Activated naive CD4-positive, alpha-beta T cell treated with anti-CD3 and anti-CD28 coated beads for 36 hours (primary cell): ENCODE results near the gene SREK1IP1. TPM values are rescaled to one million over a fixed set of nuclear protein-coding genes. Genes with fewer than 3 reads are reported as not detected.
"Not testable (repeated sequence)": the region's sequence is repeated elsewhere in the genome, so short reads cannot be mapped to it uniquely, and the experiment has no call there.

Experiments
- CTCF ChIA-PET: fragments of 350-600 bp; sonication (Branson Sonifier 250); formaldehyde crosslinking; loops from one replicate; lab custom pipeline; 2021; ENCODE audit warnings: antibody characterized with exemption; lab: Charles Lee
- DNase-seq: peaks from one replicate; pipeline ENCODE4 v3.0.0-alpha.2; 2020
- H3K27ac Mint-ChIP-seq: one replicate; pipeline ENCODE4 v1.8.0; 2021; ENCODE audit warnings: mild to moderate bottlenecking, mixed read lengths
- H3K27me3 Mint-ChIP-seq: one replicate; pipeline ENCODE4 v1.8.0; 2021; ENCODE audit warnings: low read depth, mixed read lengths
- H3K36me3 Mint-ChIP-seq: one replicate; pipeline ENCODE4 v1.8.0; 2021; ENCODE audit warnings: low read depth, mixed read lengths
- H3K4me1 Mint-ChIP-seq: one replicate; pipeline ENCODE4 v1.8.0; 2021; ENCODE audit warnings: low read depth, mixed read lengths
- H3K4me3 Mint-ChIP-seq: one replicate; pipeline ENCODE4 v1.8.0; 2021; ENCODE audit warnings: mild to moderate bottlenecking, moderate library complexity, mixed read lengths
- H3K9me3 Mint-ChIP-seq: one replicate; pipeline ENCODE4 v1.8.0; 2021; ENCODE audit warnings: mixed read lengths
- intact Hi-C: fragments of 100-400 bp; cut with micrococcal nuclease; formaldehyde crosslinking; loops from one replicate; pipeline ENCODE4 v1.15.1; 2023
- total RNA-seq, 2 experiments: library from RNA; stranded (reverse); gene quantifications; one replicate each; pipeline ENCODE4 v1.2.3, GENCODE V29; 2021

SREK1IP1 gene
- total RNA-seq, 2 experiments from 2014 or later: 16.7 to 17.6 TPM

GRCh38 chr5:64759960-64760660, 8.4 kb downstream of the SREK1IP1 start:
- Mint-ChIP-seq H3K36me3 (peaks cover 12% of the 10 kb centered on the region), H3K27ac (no peak overlapping the region), H3K4me3 (no peak overlapping the region), H3K9me3 (no peaks in the 10 kb centered on the region), H3K4me1 (peaks cover 15% of the 10 kb centered on the region), H3K27me3 (no peaks in the 10 kb centered on the region)
- CTCF ChIA-PET: no interaction called here
- DNase-seq: no peak
- intact Hi-C loops: no loop called here

- no peak overlapping the region for H3K4me3 Mint-ChIP-seq
- CTCF ChIA-PET: interaction anchor here (0.7 kb wide), 1 partner anchor 13 kb away, joined by 3 read pairs; no protein-coding TSS in a partner anchor
- H3K9me3 Mint-ChIP-seq: no peaks in the 10 kb centered on the region
- H3K27me3 Mint-ChIP-seq: no peaks in the 10 kb centered on the region
- peaks cover 10% of the 10 kb centered on the region for H3K36me3 Mint-ChIP-seq
- intact Hi-C loops: no loop called here
- no peak for DNase-seq
- peaks cover 11% of the 10 kb centered on the region for H3K4me1 Mint-ChIP-seq
- H3K27ac Mint-ChIP-seq: no peak overlapping the region
Observed at GRCh38 chr5:64758901-64759300, 9.6 kb downstream of the SREK1IP1 start.

GRCh38 chr5:64754066-64754465, 14.4 kb downstream of the SREK1IP1 start:
- Mint-ChIP-seq H3K4me3 (no peak overlapping the region), H3K4me1 (peaks cover 5% of the 10 kb centered on the region), H3K36me3 (peaks cover 11% of the 10 kb centered on the region), H3K27ac (no peak overlapping the region), H3K27me3 (no peaks in the 10 kb centered on the region), H3K9me3 (no peaks in the 10 kb centered on the region)
- no peak for DNase-seq
- intact Hi-C loops: no loop called here
- CTCF ChIA-PET: interaction anchor here (0.7 to 1.5 kb wide), 4 partner anchors 12 to 101 kb away, joined by 3 read pairs; no protein-coding TSS in a partner anchor

- Mint-ChIP-seq H3K4me3 (no peak overlapping the region), H3K27ac (no peak overlapping the region), H3K4me1 (peaks cover 12% of the 10 kb centered on the region), H3K9me3 (no peaks in the 10 kb centered on the region), H3K36me3 (peaks cover 4% of the 10 kb centered on the region), H3K27me3 (no peaks in the 10 kb centered on the region)
- DNase-seq: no peak
- CTCF ChIA-PET: interaction anchor here (0.6 to 0.7 kb wide), 5 partner anchors 18 to 821 kb away, joined by 3 to 5 read pairs (median 4); no protein-coding TSS in a partner anchor
- intact Hi-C loops: no loop called here
Observed at GRCh38 chr5:64749385-64749784, 19.1 kb downstream of the SREK1IP1 start.

- intact Hi-C loops: no loop called here
- no peak overlapping the region for H3K27ac Mint-ChIP-seq
- no peak for DNase-seq
- H3K36me3 Mint-ChIP-seq: peaks cover 1% of the 10 kb centered on the region
- H3K4me3 Mint-ChIP-seq: no peak overlapping the region
- no peaks in the 10 kb centered on the region for H3K9me3 Mint-ChIP-seq
- no peaks in the 10 kb centered on the region for H3K27me3 Mint-ChIP-seq
- H3K4me1 Mint-ChIP-seq: peaks cover 12% of the 10 kb centered on the region
- CTCF ChIA-PET: interaction anchor here (0.9 to 1.2 kb wide), 2 partner anchors 13 to 111 kb away, joined by 3 read pairs; no protein-coding TSS in a partner anchor
Observed at GRCh38 chr5:64746446-64746845, 22.0 kb downstream of the SREK1IP1 start.

- no peaks in the 10 kb centered on the region for H3K9me3 Mint-ChIP-seq
- intact Hi-C loops: no loop called here
- CTCF ChIA-PET: no interaction called here
Observed at GRCh38 chr5:64744914-64745313, 23.6 kb downstream of the SREK1IP1 start.

GRCh38 chr5:64742821-64743220, 25.7 kb downstream of the SREK1IP1 start:
- H3K4me1 Mint-ChIP-seq: peaks cover 12% of the 10 kb centered on the region
- intact Hi-C loops: no loop called here
- CTCF ChIA-PET: no interaction called here
- no peaks in the 10 kb centered on the region for H3K27me3 Mint-ChIP-seq
- H3K36me3 Mint-ChIP-seq: peaks cover 15% of the 10 kb centered on the region
- no peak overlapping the region for H3K4me3 Mint-ChIP-seq
- no peak overlapping the region for H3K27ac Mint-ChIP-seq
- no peaks in the 10 kb centered on the region for H3K9me3 Mint-ChIP-seq
- DNase-seq: no peak

More at GRCh38 chr5:64744914-64745313, 23.6 kb downstream of the SREK1IP1 start:
- no peak overlapping the region for H3K4me3 Mint-ChIP-seq
- H3K36me3 Mint-ChIP-seq: peaks cover 11% of the 10 kb centered on the region
- H3K4me1 Mint-ChIP-seq: peaks cover 12% of the 10 kb centered on the region
- no peak for DNase-seq
- no peaks in the 10 kb centered on the region for H3K27me3 Mint-ChIP-seq
- no peak overlapping the region for H3K27ac Mint-ChIP-seq

- H3K27me3 Mint-ChIP-seq: no peaks in the 10 kb centered on the region
- H3K9me3 Mint-ChIP-seq: no peaks in the 10 kb centered on the region
- H3K4me1 Mint-ChIP-seq: peaks cover 12% of the 10 kb centered on the region
- DNase-seq: no peak
- intact Hi-C loops: no loop called here
- CTCF ChIA-PET: no interaction called here
- H3K27ac Mint-ChIP-seq: no peak overlapping the region
- peaks cover 15% of the 10 kb centered on the region for H3K36me3 Mint-ChIP-seq
- no peak overlapping the region for H3K4me3 Mint-ChIP-seq
Observed at GRCh38 chr5:64742411-64742810, 26.1 kb downstream of the SREK1IP1 start.

- H3K9me3 Mint-ChIP-seq: no peaks in the 10 kb centered on the region
- H3K4me1 Mint-ChIP-seq: no peaks in the 10 kb centered on the region
- no peak overlapping the region for H3K27ac Mint-ChIP-seq
- no peak overlapping the region for H3K4me3 Mint-ChIP-seq
- CTCF ChIA-PET: no interaction called here
- H3K36me3 Mint-ChIP-seq: peaks cover 29% of the 10 kb centered on the region
- intact Hi-C loops: no loop called here
- DNase-seq: no peak
- H3K27me3 Mint-ChIP-seq: no peaks in the 10 kb centered on the region
Observed at GRCh38 chr5:64727150-64727549, 41.3 kb downstream of the SREK1IP1 start.

- DNase-seq: no peak
- H3K4me1 Mint-ChIP-seq: no peaks in the 10 kb centered on the region
- intact Hi-C loops: no loop called here
- H3K36me3 Mint-ChIP-seq: peaks cover 15% of the 10 kb centered on the region
- no peak overlapping the region for H3K27ac Mint-ChIP-seq
- no peak overlapping the region for H3K4me3 Mint-ChIP-seq
- H3K9me3 Mint-ChIP-seq: no peaks in the 10 kb centered on the region
- CTCF ChIA-PET: no interaction called here
- no peaks in the 10 kb centered on the region for H3K27me3 Mint-ChIP-seq
Observed at GRCh38 chr5:64722588-64722987, 45.9 kb downstream of the SREK1IP1 start.

- H3K4me3 Mint-ChIP-seq, CTCF ChIA-PET, DNase-seq, intact Hi-C loops, H3K27me3 Mint-ChIP-seq, H3K9me3 Mint-ChIP-seq, H3K36me3 Mint-ChIP-seq, H3K4me1 Mint-ChIP-seq, H3K27ac Mint-ChIP-seq: not testable (repeated sequence)
Observed at GRCh38 chr5:64714495-64714894, 54.0 kb downstream of the SREK1IP1 start.

GRCh38 chr5:64707191-64707590, 61.3 kb downstream of the SREK1IP1 start:
- intact Hi-C loops: no loop called here
- Mint-ChIP-seq H3K27me3 (no peaks in the 10 kb centered on the region), H3K4me1 (no peaks in the 10 kb centered on the region), H3K36me3 (no peaks in the 10 kb centered on the region), H3K9me3 (no peaks in the 10 kb centered on the region), H3K27ac (no peak overlapping the region), H3K4me3 (no peak overlapping the region)
- DNase-seq: no peak
- CTCF ChIA-PET: interaction anchor here (1.1 kb wide), 1 partner anchor 72 kb away, joined by 3 read pairs; no protein-coding TSS in a partner anchor

- H3K27ac Mint-ChIP-seq, H3K36me3 Mint-ChIP-seq, H3K4me1 Mint-ChIP-seq, H3K27me3 Mint-ChIP-seq, intact Hi-C loops, H3K4me3 Mint-ChIP-seq, DNase-seq, H3K9me3 Mint-ChIP-seq: not testable (repeated sequence)
- CTCF ChIA-PET: interaction anchor here (1.1 kb wide), 1 partner anchor 71 kb away, joined by 3 read pairs; no protein-coding TSS in a partner anchor
Observed at GRCh38 chr5:64706074-64706473, 62.4 kb downstream of the SREK1IP1 start.
